Measurements from ENCODE around the gene STOX1.
A peak's percentile ranks its signal among the peaks of the same experiment; 100 is the strongest.
"Not testable (repeated sequence)": the region's sequence is repeated elsewhere in the genome, so short reads cannot be mapped to it uniquely, and the experiment has no call there.

Gene STOX1

DNA sequence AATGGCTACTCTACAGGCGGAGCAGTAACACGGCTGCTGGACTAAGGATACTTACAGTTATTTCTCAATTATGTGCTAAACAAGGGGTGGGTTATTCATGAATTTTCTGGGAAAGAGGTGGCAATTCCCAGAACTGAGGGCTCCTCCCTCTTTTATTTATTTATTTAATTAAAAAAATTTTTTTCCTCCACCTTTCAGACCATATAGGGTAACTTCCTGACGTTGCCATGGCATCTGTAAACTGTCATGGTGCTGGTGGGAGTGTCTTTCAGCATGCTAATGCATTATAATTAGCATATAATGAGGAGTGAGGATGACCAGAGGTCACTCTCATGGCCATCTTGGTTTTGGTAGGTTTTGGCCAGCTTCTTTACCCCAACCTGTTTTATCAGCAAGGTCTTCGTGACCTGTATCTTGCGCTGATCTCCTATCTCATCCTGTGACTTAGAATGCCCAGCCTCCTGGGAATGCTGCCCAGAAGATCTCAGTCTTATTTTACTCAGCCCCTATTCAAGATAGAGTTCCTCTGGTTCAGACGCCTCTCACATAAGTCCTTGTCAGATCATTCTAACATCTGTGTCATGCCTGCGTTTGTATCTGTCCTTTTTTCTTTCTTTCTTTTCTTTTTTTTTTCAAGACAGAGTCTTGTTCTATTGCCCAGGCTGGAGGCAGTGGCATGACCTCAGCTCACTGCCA lies 15.9 kb upstream of the STOX1 start:
- Histone ChIP-seq H3K9me3 (ENCODE audit: insufficient read depth, low read depth, low read length) (no peaks in the 10 kb centered on the region), H3K27me3 (ENCODE audit: insufficient read depth, low read length) (no peaks in the 10 kb centered on the region), H3K36me3 (ENCODE audit: insufficient read depth, low read length) (no peaks in the 10 kb centered on the region), H3K27ac (ENCODE audit: low read depth, low read length) (no peak overlapping the region), H3K4me1 (ENCODE audit: insufficient read depth, low read length) (peaks cover 3% of the 10 kb centered on the region; the same call in 1 of the 2 replicates), H3K9ac (ENCODE audit: low read depth, low read length) (no peak overlapping the region), H3K4me3 (ENCODE audit: low read length) (no peak overlapping the region)
- 89% methylated on average over 7 of the region's 7 CpGs for WGBS

DNA sequence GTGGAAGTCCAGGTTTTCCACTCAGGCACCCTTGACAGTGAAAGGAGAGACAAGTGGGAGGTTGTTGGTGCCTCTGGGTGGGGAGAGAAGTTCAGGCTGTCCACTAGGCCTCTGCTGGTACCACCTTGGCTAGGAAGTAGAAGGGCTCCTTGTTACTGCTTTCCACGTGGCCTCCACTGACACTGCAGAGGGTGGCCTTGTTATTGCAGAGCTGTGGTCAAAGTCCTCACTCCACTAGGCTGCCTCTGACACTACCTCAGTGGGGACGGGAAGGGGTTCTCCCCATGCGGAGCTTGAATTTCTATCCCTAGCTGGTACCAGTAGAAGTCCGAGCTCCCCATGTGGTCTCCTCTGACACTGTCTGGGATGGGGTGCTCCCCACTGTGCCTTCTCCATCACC lies 14.9 kb upstream of the STOX1 start:
- Histone ChIP-seq H3K9ac (ENCODE audit: low read depth, low read length) (no peak overlapping the region), H3K36me3 (ENCODE audit: insufficient read depth, low read length) (no peaks in the 10 kb centered on the region), H3K9me3 (ENCODE audit: insufficient read depth, low read depth, low read length) (no peaks in the 10 kb centered on the region), H3K4me3 (ENCODE audit: low read length) (no peak overlapping the region), H3K4me1 (ENCODE audit: insufficient read depth, low read length) (peaks cover 3% of the 10 kb centered on the region; the same call in 1 of the 2 replicates), H3K27ac (ENCODE audit: low read depth, low read length) (no peak overlapping the region), H3K27me3 (ENCODE audit: insufficient read depth, low read length) (no peaks in the 10 kb centered on the region)
- WGBS = 94% methylated on average over 4 of the region's 4 CpGs

DNA sequence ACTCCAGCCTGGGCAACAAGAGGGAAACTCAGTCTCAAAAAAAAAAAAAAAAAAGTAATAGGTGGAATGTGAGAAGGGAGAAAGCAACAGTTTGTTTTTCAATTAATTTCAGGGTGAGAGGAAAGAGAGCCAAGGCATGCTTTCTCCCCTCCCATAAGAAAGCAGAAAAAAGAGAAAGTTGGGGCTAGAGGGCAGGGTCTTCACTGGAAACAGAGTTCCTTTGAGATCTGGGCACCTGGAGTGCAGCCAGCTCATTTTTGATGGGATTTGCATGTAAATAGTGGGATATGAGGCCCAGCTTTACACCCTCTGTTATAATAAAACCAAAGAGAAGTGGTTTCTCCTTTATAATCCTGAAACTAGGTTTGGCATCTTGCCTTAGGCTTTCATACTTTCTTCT lies 13.8 kb upstream of the STOX1 start:
- H3K36me3 ChIP-seq (ENCODE audit: insufficient read depth, low read length) = no peaks in the 10 kb centered on the region
- H3K27me3 ChIP-seq (ENCODE audit: insufficient read depth, low read length) = no peaks in the 10 kb centered on the region
- no peaks in the 10 kb centered on the region for H3K9me3 ChIP-seq (ENCODE audit: insufficient read depth, low read depth, low read length)
- H3K4me1 ChIP-seq (ENCODE audit: insufficient read depth, low read length) = peaks cover 3% of the 10 kb centered on the region; the same call in 1 of the 2 replicates
- H3K4me3 ChIP-seq (ENCODE audit: low read length) = no peak overlapping the region
- H3K9ac ChIP-seq (ENCODE audit: low read depth, low read length) = no peak overlapping the region
- no peak overlapping the region for H3K27ac ChIP-seq (ENCODE audit: low read depth, low read length)

DNA sequence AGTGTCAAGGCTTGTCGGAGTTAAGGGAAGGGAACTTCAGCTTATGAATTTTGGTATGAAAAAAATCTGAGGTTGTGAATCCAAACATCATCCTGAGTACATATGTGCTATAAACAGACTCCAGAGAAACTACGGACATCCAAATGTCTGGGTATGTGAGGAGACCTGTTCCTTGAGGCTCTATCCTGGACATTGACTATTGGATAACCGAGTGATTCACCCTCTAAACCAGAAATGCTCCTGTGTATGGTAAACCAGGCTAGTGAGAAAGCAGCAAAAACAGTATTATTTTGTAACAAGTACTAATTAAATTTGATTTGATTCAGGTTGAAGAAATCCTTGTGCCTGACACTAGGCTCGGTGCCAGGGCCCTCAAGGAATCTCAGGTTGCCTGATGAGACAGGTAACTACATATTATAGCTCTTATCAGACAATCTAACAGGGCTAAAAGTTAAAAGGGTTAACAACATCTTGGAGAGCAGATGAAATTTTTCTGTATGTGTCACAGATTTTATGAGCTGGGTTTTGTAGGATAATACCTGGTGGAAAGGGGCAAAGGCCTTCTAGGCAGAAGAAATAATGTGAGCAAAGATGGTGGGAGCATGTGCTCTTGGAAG lies 10.4 kb upstream of the STOX1 start:
- H3K27me3 ChIP-seq (ENCODE audit: insufficient read depth, low read length) = no peaks in the 10 kb centered on the region
- H3K4me1 ChIP-seq (ENCODE audit: insufficient read depth, low read length) = peaks cover 3% of the 10 kb centered on the region; the same call in 1 of the 2 replicates
- no peak overlapping the region for H3K4me3 ChIP-seq (ENCODE audit: low read length)
- H3K9me3 ChIP-seq (ENCODE audit: insufficient read depth, low read depth, low read length) = no peaks in the 10 kb centered on the region
- no peak overlapping the region for H3K9ac ChIP-seq (ENCODE audit: low read depth, low read length)
- 94% methylated on average over 4 of the region's 4 CpGs for WGBS
- no peak overlapping the region for H3K27ac ChIP-seq (ENCODE audit: low read depth, low read length)
- H3K36me3 ChIP-seq (ENCODE audit: insufficient read depth, low read length) = no peaks in the 10 kb centered on the region

DNA sequence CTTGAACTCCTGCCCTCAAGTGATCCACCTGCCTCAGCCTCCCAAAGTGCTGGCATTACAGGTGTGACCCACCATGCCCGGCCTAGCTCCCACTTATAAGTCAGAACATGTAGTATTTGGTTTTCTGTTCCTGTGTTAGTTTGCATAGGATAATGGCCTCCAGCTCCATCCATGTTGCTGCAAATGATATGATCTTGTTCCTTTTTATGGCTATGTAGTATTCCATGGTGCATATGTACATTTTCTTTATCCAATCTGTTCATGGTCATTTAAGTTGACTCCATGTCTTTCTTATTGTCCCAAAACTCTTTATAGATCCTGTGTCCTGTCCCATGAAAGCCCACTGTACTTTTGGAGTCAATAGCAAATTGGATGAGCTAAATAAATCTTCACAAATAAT lies 7.0 kb upstream of the STOX1 start:
- H3K9me3 ChIP-seq (ENCODE audit: insufficient read depth, low read depth, low read length); H3K36me3 ChIP-seq (ENCODE audit: insufficient read depth, low read length); H3K9ac ChIP-seq (ENCODE audit: low read depth, low read length); H3K27ac ChIP-seq (ENCODE audit: low read depth, low read length); H3K4me3 ChIP-seq (ENCODE audit: low read length); H3K4me1 ChIP-seq (ENCODE audit: insufficient read depth, low read length); H3K27me3 ChIP-seq (ENCODE audit: insufficient read depth, low read length): not testable (repeated sequence)
- 92% methylated on average over 1 of the region's 1 CpG for WGBS

- WGBS = 96% methylated on average over 2 of the region's 2 CpGs
- not testable (repeated sequence) for H3K27me3 ChIP-seq (ENCODE audit: insufficient read depth, low read length); H3K27ac ChIP-seq (ENCODE audit: low read depth, low read length); H3K36me3 ChIP-seq (ENCODE audit: insufficient read depth, low read length); H3K4me1 ChIP-seq (ENCODE audit: insufficient read depth, low read length); H3K4me3 ChIP-seq (ENCODE audit: low read length); H3K9me3 ChIP-seq (ENCODE audit: insufficient read depth, low read depth, low read length); H3K9ac ChIP-seq (ENCODE audit: low read depth, low read length)
Measured at GRCh38 chr10:68822626-68823025, 4.7 kb upstream of the STOX1 start.

DNA sequence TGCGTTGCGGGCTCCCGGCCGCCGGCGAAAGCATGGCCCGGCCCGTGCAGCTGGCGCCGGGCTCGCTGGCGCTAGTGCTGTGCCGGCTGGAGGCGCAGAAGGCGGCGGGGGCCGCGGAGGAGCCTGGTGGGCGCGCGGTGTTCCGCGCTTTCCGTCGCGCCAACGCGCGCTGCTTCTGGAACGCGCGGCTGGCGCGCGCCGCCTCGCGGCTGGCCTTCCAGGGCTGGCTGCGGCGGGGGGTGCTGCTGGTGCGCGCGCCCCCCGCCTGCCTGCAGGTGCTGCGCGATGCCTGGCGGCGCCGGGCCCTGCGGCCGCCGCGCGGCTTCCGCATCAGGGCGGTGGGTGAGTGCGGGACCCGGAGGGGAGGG lies 245 bp downstream of the STOX1 start:
- not testable (repeated sequence) for H3K36me3 ChIP-seq (ENCODE audit: insufficient read depth, low read length); H3K9ac ChIP-seq (ENCODE audit: low read depth, low read length); H3K4me1 ChIP-seq (ENCODE audit: insufficient read depth, low read length); H3K27ac ChIP-seq (ENCODE audit: low read depth, low read length); H3K9me3 ChIP-seq (ENCODE audit: insufficient read depth, low read depth, low read length)
- Histone ChIP-seq H3K27me3 (ENCODE audit: insufficient read depth, low read length) (peaks cover 16% of the 10 kb centered on the region), H3K4me3 (ENCODE audit: low read length) (peak overlapping the region; percentile 63)
- WGBS = 0% methylated on average over 8 of the region's 58 CpGs

GRCh38 chr10:68828083-68828601 lies 811 bp downstream of the STOX1 start:
- 2% methylated on average over 33 of the region's 59 CpGs for WGBS
- H3K9ac ChIP-seq (ENCODE audit: low read depth, low read length); H3K4me1 ChIP-seq (ENCODE audit: insufficient read depth, low read length); H3K36me3 ChIP-seq (ENCODE audit: insufficient read depth, low read length); H3K9me3 ChIP-seq (ENCODE audit: insufficient read depth, low read depth, low read length); H3K27ac ChIP-seq (ENCODE audit: low read depth, low read length): not testable (repeated sequence)
- peak overlapping the region; percentile 52 for H3K4me3 ChIP-seq (ENCODE audit: low read length)
- peaks cover 16% of the 10 kb centered on the region for H3K27me3 ChIP-seq (ENCODE audit: insufficient read depth, low read length)

GRCh38 chr10:68828833-68829232 lies 1.5 kb downstream of the STOX1 start:
- WGBS = 94% methylated on average over 10 of the region's 10 CpGs
- Histone ChIP-seq H3K4me3 (ENCODE audit: low read length) (peak overlapping the region; percentile 52; the same call in 1 of the 2 replicates), H3K4me1 (ENCODE audit: insufficient read depth, low read length) (peaks cover 3% of the 10 kb centered on the region; the same call in 1 of the 2 replicates), H3K36me3 (ENCODE audit: insufficient read depth, low read length) (no peaks in the 10 kb centered on the region), H3K27me3 (ENCODE audit: insufficient read depth, low read length) (peaks cover 16% of the 10 kb centered on the region), H3K9ac (ENCODE audit: low read depth, low read length) (no peak overlapping the region), H3K27ac (ENCODE audit: low read depth, low read length) (no peak overlapping the region), H3K9me3 (ENCODE audit: insufficient read depth, low read depth, low read length) (no peaks in the 10 kb centered on the region)

DNA sequence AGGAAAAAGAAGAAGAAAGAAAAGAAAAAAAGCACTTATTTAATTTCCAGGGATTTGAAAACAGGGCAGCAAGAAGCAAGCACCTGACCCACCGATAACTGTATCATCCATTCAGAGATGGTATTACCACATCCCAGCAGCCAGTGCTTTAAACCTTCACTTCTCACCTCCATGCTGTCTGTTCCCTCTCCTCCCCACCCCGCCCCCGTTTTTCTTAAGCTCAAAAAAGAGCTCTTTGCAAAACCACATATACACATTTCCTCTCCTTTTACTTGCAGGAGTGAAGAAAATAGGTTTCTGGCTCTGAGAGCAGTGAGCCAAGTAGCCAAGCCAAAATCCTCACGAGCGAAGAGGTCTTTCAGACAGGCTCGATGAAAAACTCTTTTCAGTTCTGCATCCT lies 2.2 kb downstream of the STOX1 start:
- Histone ChIP-seq H3K36me3 (ENCODE audit: insufficient read depth, low read length) (no peaks in the 10 kb centered on the region), H3K27ac (ENCODE audit: low read depth, low read length) (no peak overlapping the region), H3K4me3 (ENCODE audit: low read length) (no peak overlapping the region), H3K4me1 (ENCODE audit: insufficient read depth, low read length) (peaks cover 3% of the 10 kb centered on the region; the same call in 1 of the 2 replicates), H3K27me3 (ENCODE audit: insufficient read depth, low read length) (peaks cover 16% of the 10 kb centered on the region), H3K9ac (ENCODE audit: low read depth, low read length) (no peak overlapping the region), H3K9me3 (ENCODE audit: insufficient read depth, low read depth, low read length) (no peaks in the 10 kb centered on the region)
- WGBS = 82% methylated on average over 6 of the region's 6 CpGs

DNA sequence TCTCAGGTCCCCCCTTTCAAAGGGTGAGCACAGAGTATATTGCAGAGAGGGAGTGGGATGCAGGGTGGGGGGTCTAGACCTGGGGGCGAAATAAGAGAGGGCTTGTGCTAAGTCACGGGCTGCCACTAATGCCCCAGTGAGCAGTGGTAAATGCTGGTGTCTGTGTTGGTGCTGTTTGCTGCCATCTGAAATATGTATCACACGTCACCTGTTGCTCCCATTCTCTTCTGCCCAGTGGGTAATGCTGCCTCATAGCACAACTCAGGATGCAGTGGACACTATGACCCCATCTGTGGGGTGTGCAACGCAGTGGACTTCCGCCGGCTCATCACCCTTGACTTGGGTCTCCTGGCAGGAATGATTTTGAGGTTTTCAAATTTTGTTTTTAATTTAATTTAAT lies 2.6 kb downstream of the STOX1 start:
- Histone ChIP-seq H3K36me3 (ENCODE audit: insufficient read depth, low read length) (no peaks in the 10 kb centered on the region), H3K4me3 (ENCODE audit: low read length) (no peak overlapping the region), H3K27me3 (ENCODE audit: insufficient read depth, low read length) (peaks cover 16% of the 10 kb centered on the region), H3K27ac (ENCODE audit: low read depth, low read length) (no peak overlapping the region), H3K9me3 (ENCODE audit: insufficient read depth, low read depth, low read length) (no peaks in the 10 kb centered on the region), H3K9ac (ENCODE audit: low read depth, low read length) (no peak overlapping the region), H3K4me1 (ENCODE audit: insufficient read depth, low read length) (peaks cover 3% of the 10 kb centered on the region; the same call in 1 of the 2 replicates)
- 90% methylated on average over 6 of the region's 6 CpGs for WGBS
